Measurements from ENCODE around the gene RTN1. TPM values are rescaled to one million over a fixed set of nuclear protein-coding genes. Genes with fewer than 3 reads are reported as not detected.

RTN1 gene
- total and polyA plus RNA-seq, 7 donors, result 1.2 to 25.7 (median 8.0) TPM

GRCh38 chr14:59828276-59828675 lies 42.3 kb downstream of the RTN1 start:
- no peaks in the 10 kb centered on the region for H3K9me3 ChIP-seq
- no peaks in the 10 kb centered on the region for H3K27me3 ChIP-seq
- H3K4me3 ChIP-seq, result no peak overlapping the region
- TF ChIP-seq POLR2AphosphoS5 (IDR thresholded peaks at IDR 0.05), result no peak
- no peak for TF ChIP-seq EP300 (IDR thresholded peaks at IDR 0.05)
- no peak for TF ChIP-seq POLR2A (IDR thresholded peaks at IDR 0.05)
- TF ChIP-seq CTCF (IDR thresholded peaks at IDR 0.05), result no peak
- H3K27ac ChIP-seq, result no peak overlapping the region
- 45 to 63% methylated on average over 2 of the region's 2 CpGs for WGBS, 2 donors
- intact Hi-C loops (cut with DNase I), result no loop called here
- H3K4me1 ChIP-seq, result no peaks in the 10 kb centered on the region
- H3K36me3 ChIP-seq, result no peaks in the 10 kb centered on the region
- no peak for DNase-seq

- no peaks in the 10 kb centered on the region for H3K27me3 ChIP-seq
- H3K36me3 ChIP-seq, result no peaks in the 10 kb centered on the region
- WGBS, 2 donors, result 76 to 81% methylated on average over 3 of the region's 3 CpGs
- no peak overlapping the region for H3K27ac ChIP-seq
- no peaks in the 10 kb centered on the region for H3K4me1 ChIP-seq
- no peak overlapping the region for H3K4me3 ChIP-seq
- no peak for DNase-seq
- intact Hi-C loops (cut with DNase I), result no loop called here
- no peak for TF ChIP-seq POLR2A (IDR thresholded peaks at IDR 0.05)
- no peaks in the 10 kb centered on the region for H3K9me3 ChIP-seq
Observed at GRCh38 chr14:59827401-59827800, 43.2 kb downstream of the RTN1 start.

- no peaks in the 10 kb centered on the region for H3K4me1 ChIP-seq
- H3K27ac ChIP-seq, result no peak overlapping the region
- H3K9me3 ChIP-seq, result no peaks in the 10 kb centered on the region
- intact Hi-C loops (cut with DNase I), result no loop called here
- no peaks in the 10 kb centered on the region for H3K27me3 ChIP-seq
- no peak for DNase-seq
- H3K4me3 ChIP-seq, result no peak overlapping the region
- H3K36me3 ChIP-seq, result no peaks in the 10 kb centered on the region
- no peak for TF ChIP-seq POLR2AphosphoS5 (IDR thresholded peaks at IDR 0.05)
- no peak for TF ChIP-seq EP300 (IDR thresholded peaks at IDR 0.05)
- no peak for TF ChIP-seq CTCF (IDR thresholded peaks at IDR 0.05)
- TF ChIP-seq POLR2A (IDR thresholded peaks at IDR 0.05), result no peak
Observed at GRCh38 chr14:59826150-59826549, 44.4 kb downstream of the RTN1 start.

- intact Hi-C loops (cut with DNase I), result no loop called here
- Histone ChIP-seq H3K4me3 (no peak overlapping the region), H3K9me3 (no peaks in the 10 kb centered on the region), H3K27ac (no peak overlapping the region), H3K4me1 (no peaks in the 10 kb centered on the region), H3K36me3 (no peaks in the 10 kb centered on the region), H3K27me3 (no peaks in the 10 kb centered on the region)
- WGBS, 2 donors, result 71 to 82% methylated on average over 1 of the region's 1 CpG
- TF ChIP-seq POLR2AphosphoS5 (IDR thresholded peaks at IDR 0.05) (no peak), EP300 (IDR thresholded peaks at IDR 0.05) (no peak), CTCF (IDR thresholded peaks at IDR 0.05) (no peak), POLR2A (IDR thresholded peaks at IDR 0.05) (no peak)
- no peak for DNase-seq
Observed at GRCh38 chr14:59823179-59823578, 47.4 kb downstream of the RTN1 start.

- Histone ChIP-seq H3K36me3 (no peaks in the 10 kb centered on the region), H3K4me3 (no peak overlapping the region), H3K27ac (no peak overlapping the region), H3K4me1 (no peaks in the 10 kb centered on the region), H3K27me3 (no peaks in the 10 kb centered on the region), H3K9me3 (no peaks in the 10 kb centered on the region)
- TF ChIP-seq POLR2A (IDR thresholded peaks at IDR 0.05) (no peak), POLR2AphosphoS5 (IDR thresholded peaks at IDR 0.05) (no peak), EP300 (IDR thresholded peaks at IDR 0.05) (no peak), CTCF (IDR thresholded peaks at IDR 0.05) (no peak)
- intact Hi-C loops (cut with DNase I), result no loop called here
- WGBS, 2 donors, result 98% methylated on average over 38 of the region's 38 CpGs
- no peak for DNase-seq
Observed at GRCh38 chr14:59819446-59820088, 51.0 kb downstream of the RTN1 start.

Measured in sigmoid colon (tissue), 7 donors.